Measurements from ENCODE around the gene BOC.

BOC gene

GRCh38 chr3:113252553-113252952, 41.2 kb downstream of the BOC start:
- no peak for DNase-seq (ENCODE audit: low read depth)

GRCh38 chr3:113253702-113254101, 42.3 kb downstream of the BOC start:
- no peak for DNase-seq (ENCODE audit: low read depth)

GRCh38 chr3:113254171-113254947, 43.0 kb downstream of the BOC start:
- DNase-seq (ENCODE audit: low read depth), result no peak

- DNase-seq (ENCODE audit: low read depth), result no peak
Observed at GRCh38 chr3:113255100-113255853, 43.9 kb downstream of the BOC start.

GRCh38 chr3:113255854-113256615, 44.7 kb downstream of the BOC start:
- DNase-seq (ENCODE audit: low read depth), result no peak

GRCh38 chr3:113258361-113258760, 47.0 kb downstream of the BOC start:
- no peak for DNase-seq (ENCODE audit: low read depth)

- no peak for DNase-seq (ENCODE audit: low read depth)
Observed at GRCh38 chr3:113259196-113259595, 47.8 kb downstream of the BOC start.

- no peak for DNase-seq (ENCODE audit: low read depth)
Observed at GRCh38 chr3:113261063-113261625, 49.8 kb downstream of the BOC start.

- no peak for DNase-seq (ENCODE audit: low read depth)
Observed at GRCh38 chr3:113261626-113262303, 50.4 kb downstream of the BOC start.

- no peak for DNase-seq (ENCODE audit: low read depth)
Observed at GRCh38 chr3:113262304-113262665, 50.9 kb downstream of the BOC start.

GRCh38 chr3:113263020-113263419, 51.7 kb downstream of the BOC start:
- no peak for DNase-seq (ENCODE audit: low read depth)

GRCh38 chr3:113263778-113264177, 52.4 kb downstream of the BOC start:
- DNase-seq (ENCODE audit: low read depth), result no peak

GRCh38 chr3:113264283-113265131, 53.1 kb downstream of the BOC start:
- no peak for DNase-seq (ENCODE audit: low read depth)

- DNase-seq (ENCODE audit: low read depth), result no peak
Observed at GRCh38 chr3:113265231-113265630, 53.9 kb downstream of the BOC start.

- DNase-seq (ENCODE audit: low read depth), result no peak
Observed at GRCh38 chr3:113266738-113267137, 55.4 kb downstream of the BOC start.

- no peak for DNase-seq (ENCODE audit: low read depth)
Observed at GRCh38 chr3:113268311-113268710, 57.0 kb downstream of the BOC start.

- DNase-seq (ENCODE audit: low read depth), result no peak
Observed at GRCh38 chr3:113268942-113269341, 57.6 kb downstream of the BOC start.

GRCh38 chr3:113269661-113270060, 58.3 kb downstream of the BOC start:
- DNase-seq (ENCODE audit: low read depth), result no peak

- DNase-seq (ENCODE audit: low read depth), result no peak
Observed at GRCh38 chr3:113270068-113270467, 58.7 kb downstream of the BOC start.

GRCh38 chr3:113270786-113271185, 59.4 kb downstream of the BOC start:
- DNase-seq (ENCODE audit: low read depth), result no peak

GRCh38 chr3:113271189-113271588, 59.8 kb downstream of the BOC start:
- no peak for DNase-seq (ENCODE audit: low read depth)
